ENCODE data around the gene MXD3. TPM values are rescaled to one million over a fixed set of nuclear protein-coding genes. Genes with fewer than 3 reads are reported as not detected.

The MXD3 gene
- polyA plus RNA-seq, 1 experiment, result 2.8 TPM

GRCh38 chr5:177328545-177329231 is 17.0 kb upstream of the MXD3 start:
- TF ChIP-seq CTCF (IDR thresholded peaks at IDR 0.05; ENCODE audit: low read depth, low read length), result no peak
- Histone ChIP-seq H3K4me3 (ENCODE audit: low read depth, low read length) (no peak overlapping the region), H3K27ac (ENCODE audit: low read depth, low read length) (no peak overlapping the region), H3K27me3 (ENCODE audit: control insufficient read depth, insufficient read depth, low read length) (no peaks in the 10 kb centered on the region), H3K9me3 (ENCODE audit: control insufficient read depth, insufficient read depth, low read length) (peaks cover 3% of the 10 kb centered on the region; the same call in 1 of the 2 replicates)
- POLR2A ChIA-PET, result interaction anchor here (0.8 kb wide), 1 partner anchor 188 kb away, joined by 3 read pairs; the partner anchor contains the start of gene DDX41
- DNase-seq (ENCODE audit: low read depth, low spot score), result no peak
- CTCF ChIA-PET, result interaction anchor here (2.2 kb wide), 1 partner anchor 10 kb away, joined by 11 read pairs; no protein-coding TSS in a partner anchor

GRCh38 chr5:177327539-177328522 is 16.1 kb upstream of the MXD3 start:
- CTCF ChIA-PET, result interaction anchor here (0.6 to 2.2 kb wide), 5 partner anchors 9 to 164 kb away, joined by 3 to 11 read pairs (median 3); no protein-coding TSS in a partner anchor

GRCh38 chr5:177325868-177326381 is 14.2 kb upstream of the MXD3 start:
- Histone ChIP-seq H3K9me3 (ENCODE audit: control insufficient read depth, insufficient read depth, low read length) (peaks cover 3% of the 10 kb centered on the region; the same call in 1 of the 2 replicates), H3K4me3 (ENCODE audit: low read depth, low read length) (no peak overlapping the region), H3K27ac (ENCODE audit: low read depth, low read length) (no peak overlapping the region), H3K27me3 (ENCODE audit: control insufficient read depth, insufficient read depth, low read length) (no peaks in the 10 kb centered on the region)
- POLR2A ChIA-PET, result no interaction called here
- TF ChIP-seq CTCF (IDR thresholded peaks at IDR 0.05; ENCODE audit: low read depth, low read length), result no peak
- DNase-seq (ENCODE audit: low read depth, low spot score), result no peak
- CTCF ChIA-PET, result interaction anchor here (0.9 to 1.0 kb wide), 2 partner anchors 16 to 41 kb away, joined by 4 to 6 read pairs; no protein-coding TSS in a partner anchor

More at GRCh38 chr5:177327539-177328522, 16.1 kb upstream of the MXD3 start:
- peaks cover 3% of the 10 kb centered on the region; the same call in 1 of the 2 replicates for H3K9me3 ChIP-seq (ENCODE audit: control insufficient read depth, insufficient read depth, low read length)
- DNase-seq (ENCODE audit: low read depth, low spot score), result no peak
- POLR2A ChIA-PET, result no interaction called here
- H3K27me3 ChIP-seq (ENCODE audit: control insufficient read depth, insufficient read depth, low read length), result no peaks in the 10 kb centered on the region
- H3K4me3 ChIP-seq (ENCODE audit: low read depth, low read length), result no peak overlapping the region
- no peak for TF ChIP-seq CTCF (IDR thresholded peaks at IDR 0.05; ENCODE audit: low read depth, low read length)
- H3K27ac ChIP-seq (ENCODE audit: low read depth, low read length), result no peak overlapping the region

- H3K4me3 ChIP-seq (ENCODE audit: low read depth, low read length), result no peak overlapping the region
- no peaks in the 10 kb centered on the region for H3K27me3 ChIP-seq (ENCODE audit: control insufficient read depth, insufficient read depth, low read length)
- DNase-seq (ENCODE audit: low read depth, low spot score), result no peak
- TF ChIP-seq CTCF (IDR thresholded peaks at IDR 0.05; ENCODE audit: low read depth, low read length), result no peak
- H3K27ac ChIP-seq (ENCODE audit: low read depth, low read length), result no peak overlapping the region
- POLR2A ChIA-PET, result no interaction called here
- CTCF ChIA-PET, result interaction anchor here (1.2 to 1.5 kb wide), 2 partner anchors 11 to 136 kb away, joined by 5 to 6 read pairs; no protein-coding TSS in a partner anchor
- H3K9me3 ChIP-seq (ENCODE audit: control insufficient read depth, insufficient read depth, low read length), result no peaks in the 10 kb centered on the region
Observed at GRCh38 chr5:177320879-177321278, 9.2 kb upstream of the MXD3 start.
